IMR-90 (cell line): ENCODE data around the gene CDR2L. TPM values are rescaled to one million over a fixed set of nuclear protein-coding genes. Genes with fewer than 3 reads are reported as not detected.

ENCODE experiments used
- ATAC-seq: fragments of 200-7000 bp; cut with Tn5 transposase; 2 replicates; pipeline ENCODE4 v1.9.1; 2020; ENCODE audit warnings: low read depth, mild to moderate bottlenecking, moderate library complexity
- BruUV-seq: library from RNA; stranded (reverse); fragments of 400-500 nt; replicated peaks from 2 replicates; lab custom pipeline; 2021; lab: Mats Ljungman, UMichigan
- CTCF ChIA-PET: fragments of 300-600 bp; formaldehyde crosslinking; extraction: SDS; loops from one replicate; lab custom pipeline; 2021; ENCODE audit warnings: antibody characterized with exemption; lab: Yijun Ruan, JAX
- POLR2A ChIA-PET: fragments of 300-600 bp; sonication (Branson Sonifier 250); formaldehyde crosslinking; loops from one replicate; lab custom pipeline; 2022; ENCODE audit warnings: antibody characterized with exemption; ENCODE audit not compliant: unreplicated experiment; lab: Charles Lee
- DNase-seq: peaks from one replicate; pipeline ENCODE4 v3.0.0; 2013
- H2AFZ ChIP-seq: replicated peaks from 2 replicates; pipeline ENCODE3; 2013; ENCODE audit warnings: low read length, mild to moderate bottlenecking; ENCODE audit not compliant: poor library complexity
- H2AK5ac ChIP-seq: 2 replicates; pipeline ENCODE4 v1.6.1; 2013; ENCODE audit warnings: low read depth, low read length, inconsistent platforms
- H2AK9ac ChIP-seq: replicated peaks from 2 replicates; pipeline ENCODE3; 2013; ENCODE audit warnings: mild to moderate bottlenecking, low read depth, low read length, moderate library complexity; ENCODE audit not compliant: poor library complexity
- H2BK120ac ChIP-seq: 2 replicates; pipeline ENCODE4 v1.6.1; 2013; ENCODE audit warnings: low read depth, low read length, inconsistent platforms
- H2BK15ac ChIP-seq: 3 replicates; pipeline ENCODE4 v1.6.1; 2013; ENCODE audit warnings: low read depth, low read length, inconsistent platforms
- H2BK20ac ChIP-seq: 2 replicates; pipeline ENCODE4 v1.6.1; 2013; ENCODE audit warnings: low read depth, mild to moderate bottlenecking, inconsistent platforms, low read length, moderate library complexity
- H2BK5ac ChIP-seq: 2 replicates; pipeline ENCODE4 v1.6.1; 2013; ENCODE audit warnings: mild to moderate bottlenecking, low read depth, low read length, inconsistent platforms; ENCODE audit not compliant: poor library complexity, severe bottlenecking
- H3K14ac ChIP-seq: replicated peaks from 2 replicates; pipeline ENCODE4 v1.6.1; 2013; ENCODE audit warnings: low read depth, low read length, inconsistent platforms
- H3K18ac ChIP-seq: 2 replicates; pipeline ENCODE4 v1.6.1; 2013; ENCODE audit warnings: low read depth, low read length, control low read depth
- H3K23ac ChIP-seq: 2 replicates; pipeline ENCODE4 v1.6.1; 2013; ENCODE audit warnings: low read depth, low read length, inconsistent platforms
- H3K27ac ChIP-seq: 2 replicates; pipeline ENCODE4 v1.5.1; 2013; ENCODE audit warnings: mild to moderate bottlenecking, control low read depth, low read length; ENCODE audit not compliant: insufficient read depth
- H3K27me3 ChIP-seq: 2 replicates; pipeline ENCODE4 v1.6.1; 2013; ENCODE audit warnings: low read length; ENCODE audit not compliant: control insufficient read depth, insufficient read depth
- H3K36me3 ChIP-seq: 2 replicates; pipeline ENCODE4 v1.6.1; 2013; ENCODE audit warnings: low read length, mixed read lengths; ENCODE audit not compliant: control insufficient read depth, insufficient read depth
- H3K4ac ChIP-seq: 2 replicates; pipeline ENCODE4 v1.6.1; 2013; ENCODE audit warnings: low read depth, low read length, inconsistent platforms
- H3K4me1 ChIP-seq: 2 replicates; pipeline ENCODE4 v1.6.1; 2013; ENCODE audit warnings: low read length, mixed read lengths; ENCODE audit not compliant: control insufficient read depth, insufficient read depth
- H3K4me2 ChIP-seq: 2 replicates; pipeline ENCODE4 v1.6.1; 2013; ENCODE audit warnings: low read depth, mild to moderate bottlenecking, control low read depth, low read length, moderate library complexity
- H3K4me3 ChIP-seq: 2 replicates; pipeline ENCODE4 v1.5.1; 2013; ENCODE audit warnings: low read depth, mild to moderate bottlenecking, control low read depth, low read length, moderate library complexity; ENCODE audit not compliant: insufficient read depth
- H3K56ac ChIP-seq: 2 replicates; pipeline ENCODE4 v1.6.1; 2013; ENCODE audit warnings: low read length, inconsistent platforms; ENCODE audit not compliant: insufficient read depth; ENCODE audit errors: extremely low read depth
- H3K79me1 ChIP-seq, 2 experiments: 2 replicates each; pipeline ENCODE4 v1.6.1; 2013; ENCODE audit warnings: low read length in 2 of 2, inconsistent platforms in 1 of 2, low read depth in 1 of 2
- H3K9ac ChIP-seq: 2 replicates; pipeline ENCODE4 v1.6.1; 2013; ENCODE audit warnings: low read depth, low read length, control low read depth
- H3K9me1 ChIP-seq: 2 replicates; pipeline ENCODE4 v1.6.1; 2013; ENCODE audit warnings: low read length, inconsistent platforms; ENCODE audit not compliant: insufficient read depth
- H3K9me3 ChIP-seq: 2 replicates; pipeline ENCODE4 v1.6.1; 2013; ENCODE audit warnings: low read length; ENCODE audit not compliant: control insufficient read depth, insufficient read depth
- H4K20me1 ChIP-seq: 2 replicates; pipeline ENCODE4 v1.6.1; 2013; ENCODE audit warnings: low read length, inconsistent platforms; ENCODE audit not compliant: insufficient read depth
- H4K5ac ChIP-seq: 2 replicates; pipeline ENCODE4 v1.6.1; 2013; ENCODE audit warnings: mild to moderate bottlenecking, low read depth, low read length, control low read depth
- H4K8ac ChIP-seq, 2 experiments: 2 replicates each; pipeline ENCODE4 v1.6.1; 2013; ENCODE audit warnings: low read depth in 2 of 2, low read length in 2 of 2, control low read depth in 1 of 2, inconsistent platforms in 1 of 2
- H4K91ac ChIP-seq: 2 replicates; pipeline ENCODE4 v1.6.1; 2013; ENCODE audit warnings: low read depth, low read length, inconsistent platforms; ENCODE audit not compliant: insufficient read depth
- CHD1 ChIP-seq: IDR thresholded peaks from 2 replicates; pipeline ENCODE4 v1.6.1; 2012; ENCODE audit warnings: low read depth, low read length, improper control_type of control experiment
- MAZ ChIP-seq: IDR thresholded peaks from 2 replicates; pipeline ENCODE4 v1.6.1; 2012; ENCODE audit warnings: low read depth, mild to moderate bottlenecking, low read length, improper control_type of control experiment, moderate library complexity, borderline replicate concordance
- RAD21 ChIP-seq: IDR thresholded peaks from 2 replicates; pipeline ENCODE4 v1.6.1; 2012; ENCODE audit warnings: low read length, improper control_type of control experiment
- WGBS, 2 experiments: methylation state at CpG; one replicate each; pipeline versions ENCODE4 v1.1.5 to v1.1.7; 2013; ENCODE audit warnings: missing lambda C conversion rate in 2 of 2; ENCODE audit not compliant: insufficient read length in 1 of 2; ENCODE audit errors: extremely low coverage in 2 of 2; 5-methylcytosine and 5-hydroxymethylcytosine counted together
- dilution Hi-C: fragments of 300-500 bp; cut with HindIII; formaldehyde crosslinking; loops from one replicate; pipeline ENCODE4 v1.14.3; 2018; ENCODE audit warnings: low sequenced_read_pairs; ENCODE audit not compliant: unreplicated experiment
- in situ Hi-C: fragments of 300-500 bp; cut with MboI; formaldehyde crosslinking; loops from 3 replicates; pipeline ENCODE4 v1.14.3; 2019; ENCODE audit warnings: low sequenced_read_pairs, inconsistent platforms, mixed read lengths
- intact Hi-C: fragments of 100-400 bp; cut with micrococcal nuclease; formaldehyde crosslinking; loops from 2 replicates; pipeline ENCODE4 v1.10.0; 2022
- polyA plus RNA-seq, 3 experiments: library from polyadenylated mRNA; depleted of rRNA; stranded (reverse); fragments of >200 nt; gene quantifications; 2 replicates each; pipeline ENCODE4 v1.2.3, GENCODE V29; 2012; ENCODE audit warnings: low replicate concordance in 1 of 3
- total RNA-seq: library from RNA; depleted of rRNA; stranded (reverse); fragments of >200 nt; gene quantifications from 2 replicates; pipeline ENCODE4 v1.2.3, GENCODE V29; 2012

Gene CDR2L
- total and polyA plus RNA-seq, 2 of the 4 experiments (the other 2 are of a cell fraction) = 5.7 to 18.9 TPM

GRCh38 chr17:74978240-74978639, 9.2 kb upstream of the CDR2L start:
- Histone ChIP-seq H3K9me1 (peaks cover 5% of the 10 kb centered on the region), H3K79me1 (peaks cover 4 to 12% of the 10 kb centered on the region in 2 experiments; a peak in 3 of 4 replicates), H2AFZ (no peak overlapping the region), H3K18ac (no peak overlapping the region), H3K14ac (no peak overlapping the region), H4K8ac (no peak overlapping the region), H3K4me1 (peaks cover 10% of the 10 kb centered on the region), H3K36me3 (no peaks in the 10 kb centered on the region), H3K23ac (no peak overlapping the region), H3K9me3 (no peaks in the 10 kb centered on the region), H2AK9ac (no peak overlapping the region), H3K9ac (no peak overlapping the region), H4K20me1 (no peaks in the 10 kb centered on the region), H3K4ac (no peak overlapping the region), H3K27me3 (peaks cover 22% of the 10 kb centered on the region), H3K4me3 (no peak overlapping the region), H2BK20ac (no peak overlapping the region), H2BK15ac (no peak overlapping the region), H2BK5ac (no peak overlapping the region), H3K27ac (no peak overlapping the region), H2AK5ac (no peak overlapping the region), H4K5ac (no peak overlapping the region), H4K91ac (no peak overlapping the region), H2BK120ac (no peak overlapping the region), H3K4me2 (no peak overlapping the region), H3K56ac (no peak overlapping the region)
- dilution Hi-C loops (no loop called here), intact Hi-C loops (no loop called here), in situ Hi-C loops (no loop called here)
- TF ChIP-seq RAD21 (no peak), CHD1 (no peak), MAZ (no peak)
- DNase-seq (no peak), ATAC-seq (no peak)
- POLR2A ChIA-PET = no interaction called here
- CTCF ChIA-PET = interaction anchor here (0.7 kb wide), 1 partner anchor 9 kb away, joined by 3 read pairs; the partner anchor contains the start of gene CDR2L
- BruUV-seq = no TSS peak
- 17% methylated on average over 1 of the region's 3 CpGs; no CpG with 5 or more reads in 1 of the 2 experiments for WGBS, 2 experiments
